WTC11 (cell line): ENCODE results near the gene C16orf46. TPM values are rescaled to one million over a fixed set of nuclear protein-coding genes. Genes with fewer than 3 reads are reported as not detected.

Source experiments
- ATAC-seq: fragments of 200-7000 bp; cut with Tn5 transposase; 2 replicates; pipeline ENCODE4 v1.10.0; 2021; ENCODE audit warnings: mild to moderate bottlenecking, moderate library complexity
- CTCF ChIA-PET: fragments of 300-600 bp; sonication (Branson Sonifier 250); formaldehyde crosslinking; loops from one replicate; lab custom pipeline; 2021; ENCODE audit warnings: antibody characterized with exemption; lab: Charles Lee
- POLR2A ChIA-PET: fragments of 350-600 bp; sonication (Branson Sonifier 250); formaldehyde crosslinking; loops from one replicate; lab custom pipeline; 2021; ENCODE audit warnings: antibody characterized with exemption; lab: Charles Lee
- DNase-seq: peaks from one replicate; pipeline ENCODE4 v3.0.0; 2021; ENCODE audit warnings: low spot score
- H3K27ac Mint-ChIP-seq: 2 replicates; pipeline ENCODE4 v1.8.0; 2021; ENCODE audit warnings: mixed read lengths
- H3K27me3 Mint-ChIP-seq: 2 replicates; pipeline ENCODE4 v1.8.0; 2021; ENCODE audit warnings: low read depth, mild to moderate bottlenecking, moderate library complexity, mixed read lengths
- H3K36me3 Mint-ChIP-seq: 2 replicates; pipeline ENCODE4 v1.8.0; 2021; ENCODE audit warnings: mixed read lengths
- H3K4me1 Mint-ChIP-seq: 2 replicates; pipeline ENCODE4 v1.8.0; 2022; ENCODE audit warnings: mixed read lengths
- H3K4me3 Mint-ChIP-seq: 2 replicates; pipeline ENCODE4 v1.8.0; 2021; ENCODE audit warnings: mild to moderate bottlenecking, moderate library complexity, mixed read lengths
- H3K9me3 Mint-ChIP-seq: 2 replicates; pipeline ENCODE4 v1.8.0; 2021; ENCODE audit warnings: mixed read lengths
- CREB1 ChIP-seq: sonication (generic); formaldehyde crosslinking; IDR thresholded peaks from 2 replicates; pipeline ENCODE4 v1.8.0; 2023; ENCODE audit warnings: mild to moderate bottlenecking, missing genetic modification reagents
- EMX1 ChIP-seq: fragments of 250-450 bp; sonication (Bioruptor Pico); IDR thresholded peaks from 2 replicates; pipeline ENCODE4 v1.8.0; 2021; ENCODE audit warnings: mild to moderate bottlenecking
- NFATC4 ChIP-seq: fragments of 250-450 bp; sonication (Bioruptor Pico); IDR thresholded peaks from 2 replicates; pipeline ENCODE4 v1.9.0; 2021; ENCODE audit warnings: mild to moderate bottlenecking
- PRDM15 ChIP-seq: sonication (generic); formaldehyde crosslinking; IDR thresholded peaks from 2 replicates; pipeline ENCODE4 v1.8.0; 2022; ENCODE audit warnings: missing genetic modification reagents
- PREB ChIP-seq: sonication (generic); formaldehyde crosslinking; IDR thresholded peaks from 2 replicates; pipeline ENCODE4 v1.8.1; 2022; ENCODE audit warnings: mild to moderate bottlenecking, missing genetic modification reagents, moderate library complexity, borderline replicate concordance
- RELA ChIP-seq: sonication (generic); formaldehyde crosslinking; IDR thresholded peaks from 2 replicates; pipeline ENCODE4 v1.8.1; 2022; ENCODE audit warnings: missing genetic modification reagents, mild to moderate bottlenecking, borderline replicate concordance
- RORB ChIP-seq: fragments of 250-450 bp; sonication (Bioruptor Pico); IDR thresholded peaks from 2 replicates; pipeline ENCODE4 v1.9.0; 2021; ENCODE audit warnings: mild to moderate bottlenecking
- SMAD4 ChIP-seq: sonication (generic); formaldehyde crosslinking; IDR thresholded peaks from 2 replicates; pipeline ENCODE4 v1.8.0; 2022; ENCODE audit warnings: mild to moderate bottlenecking, missing genetic modification reagents
- ZBTB43 ChIP-seq: sonication (generic); formaldehyde crosslinking; IDR thresholded peaks from 2 replicates; pipeline ENCODE4 v1.8.1; 2023; ENCODE audit warnings: mild to moderate bottlenecking, missing genetic modification reagents
- ZNF416 ChIP-seq: fragments of 250-450 bp; sonication (Bioruptor Pico); IDR thresholded peaks from 2 replicates; pipeline ENCODE4 v1.9.0; 2021; ENCODE audit warnings: mild to moderate bottlenecking, inconsistent platforms
- ZNF423 ChIP-seq: fragments of 250-450 bp; sonication (Bioruptor Pico); IDR thresholded peaks from 2 replicates; pipeline ENCODE4 v2.1.2; 2022; ENCODE audit warnings: mild to moderate bottlenecking, moderate library complexity
- total RNA-seq: library from RNA; stranded (reverse); gene quantifications from 3 replicates; pipeline ENCODE4 v1.2.3, GENCODE V29; 2021
- TF ChIP-seq, protein P1 (sequence below): sonication (generic); formaldehyde crosslinking; IDR thresholded peaks from 2 replicates; pipeline ENCODE4 v1.8.0; 2023; ENCODE audit warnings: missing genetic modification reagents, mild to moderate bottlenecking, borderline replicate concordance
- TF ChIP-seq, protein P2 (sequence below): fragments of 250-450 bp; sonication (Bioruptor Pico); IDR thresholded peaks from 2 replicates; pipeline ENCODE4 v1.9.0; 2021; ENCODE audit warnings: mild to moderate bottlenecking

The C16orf46 gene
- total RNA-seq, 1 experiment from 2014 or later, result 1.2 TPM

GRCh38 chr16:81094771-81095251 lies 17.8 kb upstream of the C16orf46 start (continued):
- TF ChIP-seq, protein P1, sequence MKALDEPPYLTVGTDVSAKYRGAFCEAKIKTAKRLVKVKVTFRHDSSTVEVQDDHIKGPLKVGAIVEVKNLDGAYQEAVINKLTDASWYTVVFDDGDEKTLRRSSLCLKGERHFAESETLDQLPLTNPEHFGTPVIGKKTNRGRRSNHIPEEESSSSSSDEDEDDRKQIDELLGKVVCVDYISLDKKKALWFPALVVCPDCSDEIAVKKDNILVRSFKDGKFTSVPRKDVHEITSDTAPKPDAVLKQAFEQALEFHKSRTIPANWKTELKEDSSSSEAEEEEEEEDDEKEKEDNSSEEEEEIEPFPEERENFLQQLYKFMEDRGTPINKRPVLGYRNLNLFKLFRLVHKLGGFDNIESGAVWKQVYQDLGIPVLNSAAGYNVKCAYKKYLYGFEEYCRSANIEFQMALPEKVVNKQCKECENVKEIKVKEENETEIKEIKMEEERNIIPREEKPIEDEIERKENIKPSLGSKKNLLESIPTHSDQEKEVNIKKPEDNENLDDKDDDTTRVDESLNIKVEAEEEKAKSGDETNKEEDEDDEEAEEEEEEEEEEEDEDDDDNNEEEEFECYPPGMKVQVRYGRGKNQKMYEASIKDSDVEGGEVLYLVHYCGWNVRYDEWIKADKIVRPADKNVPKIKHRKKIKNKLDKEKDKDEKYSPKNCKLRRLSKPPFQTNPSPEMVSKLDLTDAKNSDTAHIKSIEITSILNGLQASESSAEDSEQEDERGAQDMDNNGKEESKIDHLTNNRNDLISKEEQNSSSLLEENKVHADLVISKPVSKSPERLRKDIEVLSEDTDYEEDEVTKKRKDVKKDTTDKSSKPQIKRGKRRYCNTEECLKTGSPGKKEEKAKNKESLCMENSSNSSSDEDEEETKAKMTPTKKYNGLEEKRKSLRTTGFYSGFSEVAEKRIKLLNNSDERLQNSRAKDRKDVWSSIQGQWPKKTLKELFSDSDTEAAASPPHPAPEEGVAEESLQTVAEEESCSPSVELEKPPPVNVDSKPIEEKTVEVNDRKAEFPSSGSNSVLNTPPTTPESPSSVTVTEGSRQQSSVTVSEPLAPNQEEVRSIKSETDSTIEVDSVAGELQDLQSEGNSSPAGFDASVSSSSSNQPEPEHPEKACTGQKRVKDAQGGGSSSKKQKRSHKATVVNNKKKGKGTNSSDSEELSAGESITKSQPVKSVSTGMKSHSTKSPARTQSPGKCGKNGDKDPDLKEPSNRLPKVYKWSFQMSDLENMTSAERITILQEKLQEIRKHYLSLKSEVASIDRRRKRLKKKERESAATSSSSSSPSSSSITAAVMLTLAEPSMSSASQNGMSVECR, result no peak

GRCh38 chr16:81088836-81089235 lies 11.8 kb upstream of the C16orf46 start:
- H3K4me1 Mint-ChIP-seq, result no peaks in the 10 kb centered on the region
- no peak for DNase-seq
- no peak for ATAC-seq
- H3K27me3 Mint-ChIP-seq, result no peaks in the 10 kb centered on the region
- H3K4me3 Mint-ChIP-seq, result no peak overlapping the region
- no peaks in the 10 kb centered on the region for H3K9me3 Mint-ChIP-seq
- H3K36me3 Mint-ChIP-seq, result peaks cover 30% of the 10 kb centered on the region
- POLR2A ChIA-PET, result no interaction called here
- CTCF ChIA-PET, result no interaction called here
- H3K27ac Mint-ChIP-seq, result peak overlapping the region; percentile 12; the same call in 1 of the 2 replicates
- TF ChIP-seq CREB1, result no peak
- TF ChIP-seq ZNF416 (CRISPR knock-in tag), result no peak
- TF ChIP-seq, all 79 proteins: peak for 0

DNA sequence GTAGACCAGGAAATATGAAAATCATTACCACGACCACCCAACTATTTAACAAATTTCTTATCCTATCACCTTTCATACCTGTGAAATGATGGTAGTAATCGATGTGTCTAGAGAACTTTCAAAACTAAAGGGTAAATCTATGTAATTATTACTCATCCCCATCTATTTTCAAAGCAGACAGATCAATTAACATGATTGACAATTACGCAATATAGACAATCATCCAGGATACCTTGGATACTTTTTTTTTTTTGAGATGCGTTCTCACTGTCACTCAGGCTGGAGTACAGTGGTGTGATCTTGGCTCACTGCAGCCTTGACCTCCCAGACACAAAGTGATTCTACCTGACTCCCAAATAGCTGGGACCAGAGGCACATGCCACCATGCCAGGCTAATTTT lies 4.0 kb upstream of the C16orf46 start:
- Mint-ChIP-seq H3K36me3 (peaks cover 12% of the 10 kb centered on the region), H3K27me3 (no peaks in the 10 kb centered on the region), H3K4me3 (no peak overlapping the region), H3K27ac (no peak overlapping the region), H3K4me1 (peaks cover 7% of the 10 kb centered on the region; the same call in 1 of the 2 replicates), H3K9me3 (no peaks in the 10 kb centered on the region)
- no peak for DNase-seq
- ChIA-PET POLR2A (no interaction called here), CTCF (no interaction called here)
- TF ChIP-seq, protein P2, sequence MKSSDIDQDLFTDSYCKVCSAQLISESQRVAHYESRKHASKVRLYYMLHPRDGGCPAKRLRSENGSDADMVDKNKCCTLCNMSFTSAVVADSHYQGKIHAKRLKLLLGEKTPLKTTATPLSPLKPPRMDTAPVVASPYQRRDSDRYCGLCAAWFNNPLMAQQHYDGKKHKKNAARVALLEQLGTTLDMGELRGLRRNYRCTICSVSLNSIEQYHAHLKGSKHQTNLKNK (CRISPR knock-in tag), result no peak
- no peak for TF ChIP-seq ZBTB43 (CRISPR knock-in tag)
- TF ChIP-seq NFATC4, result no peak
- no peak for TF ChIP-seq PREB
- TF ChIP-seq RORB (CRISPR knock-in tag), result no peak
- TF ChIP-seq ZNF423 (CRISPR knock-in tag), result no peak
- no peak for TF ChIP-seq SMAD4 (CRISPR knock-in tag)
- TF ChIP-seq EMX1 (CRISPR knock-in tag), result no peak
- TF ChIP-seq PRDM15, result no peak
- no peak for TF ChIP-seq RELA
- no peak for ATAC-seq
